Tibial nerve (tissue), 4 donors: ENCODE results near the gene DYNC1LI1. TPM values are rescaled to one million over a fixed set of nuclear protein-coding genes. Genes with fewer than 3 reads are reported as not detected.
A peak's percentile ranks its signal among the peaks of the same experiment; 100 is the strongest.

Experiments used
- DNase-seq, 2 donors: peaks; one replicate each; pipeline ENCODE4 v3.0.0-alpha.2; 2019; ENCODE audit warnings: low spot score in 2 of 2
- H3K27ac ChIP-seq, 4 donors: fragments of 200-600 bp; sonication (generic) in 3 of 4; one replicate each; pipeline ENCODE4 v1.5.1; 2017 to 2019; ENCODE audit warnings: mild to moderate bottlenecking in 1 of 4
- H3K27me3 ChIP-seq, 2 donors: fragments of 200-600 bp; sonication (generic) in 1 of 2; one replicate each; pipeline versions ENCODE4 v1.5.1 to v1.6.0; 2017 to 2019
- H3K36me3 ChIP-seq, 3 donors: fragments of 200-600 bp; sonication (generic); one replicate each; pipeline ENCODE4 v1.5.1; 2018 to 2019
- H3K4me1 ChIP-seq, 4 donors: fragments of 200-600 bp; sonication (generic) in 3 of 4; one replicate each; pipeline ENCODE4 v1.5.1; 2017 to 2019
- H3K4me3 ChIP-seq, 4 donors: fragments of 200-600 bp; sonication (generic) in 3 of 4; one replicate each; pipeline ENCODE4 v1.5.1; 2017 to 2019; ENCODE audit warnings: mild to moderate bottlenecking in 1 of 4, moderate library complexity in 1 of 4
- H3K9me3 ChIP-seq, 4 donors: fragments of 200-600 bp; sonication (generic) in 3 of 4; one replicate each; pipeline ENCODE4 v1.5.1; 2017 to 2019
- EP300 ChIP-seq, 2 donors: sonication (generic); formaldehyde crosslinking; IDR thresholded peaks; one replicate each; pipeline ENCODE4 v1.6.1; 2017; ENCODE audit warnings: antibody characterized with exemption in 2 of 2, mild to moderate bottlenecking in 1 of 2
- POLR2A ChIP-seq, 2 donors: fragments of 450-650 bp; IDR thresholded peaks; one replicate each; pipeline ENCODE4 v1.6.1; 2017; ENCODE audit warnings: antibody characterized with exemption in 2 of 2, mild to moderate bottlenecking in 2 of 2, moderate library complexity in 2 of 2
- WGBS, 2 donors: methylation state at CpG; one replicate each; pipeline ENCODE4 v1.1.5; 2018; 5-methylcytosine and 5-hydroxymethylcytosine counted together
- total RNA-seq, 4 donors: library from RNA; depleted of rRNA; stranded (reverse); fragments of >200 nt; gene quantifications; one replicate each; pipeline ENCODE4 v1.1.0, GENCODE V29; 2016
- TF ChIP-seq, protein P1 (sequence below), 5 experiments: fragments of 200-600 bp in 3 of 5; fragments of 450-650 bp in 2 of 5; sonication (generic) in 3 of 5; IDR thresholded peaks; one replicate each; pipeline ENCODE4 v1.5.1; 2016 to 2019; ENCODE audit warnings: antibody characterized with exemption in 5 of 5, mild to moderate bottlenecking in 3 of 5, moderate library complexity in 2 of 5

The DYNC1LI1 gene
- total RNA-seq, 4 donors from 2014 or later, result 19.0 to 39.6 (median 23.9) TPM

DNA sequence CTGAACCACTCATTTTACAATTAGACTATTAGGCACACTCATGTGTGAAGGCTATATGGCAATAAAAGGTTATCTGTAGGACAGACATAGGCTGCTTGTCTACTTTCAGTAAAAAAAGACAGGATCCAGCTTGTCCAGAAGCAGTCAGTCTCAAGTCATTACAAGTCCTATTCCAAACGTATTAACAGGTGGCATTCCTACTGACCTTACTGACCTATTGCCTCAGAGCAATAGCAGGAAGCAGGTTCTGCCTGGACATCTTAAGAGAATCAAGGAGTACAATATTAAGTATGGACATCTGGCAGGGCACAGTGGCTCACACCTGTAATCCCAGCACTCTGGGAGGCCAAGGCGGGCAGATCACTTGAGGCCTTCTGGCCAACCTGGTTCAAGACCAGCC lies 75.0 kb downstream of the DYNC1LI1 start:
- 78 to 89% methylated on average over 2 of the region's 2 CpGs for WGBS, 2 donors
- TF ChIP-seq POLR2A (IDR thresholded peaks at IDR 0.05), result no peak

DNA sequence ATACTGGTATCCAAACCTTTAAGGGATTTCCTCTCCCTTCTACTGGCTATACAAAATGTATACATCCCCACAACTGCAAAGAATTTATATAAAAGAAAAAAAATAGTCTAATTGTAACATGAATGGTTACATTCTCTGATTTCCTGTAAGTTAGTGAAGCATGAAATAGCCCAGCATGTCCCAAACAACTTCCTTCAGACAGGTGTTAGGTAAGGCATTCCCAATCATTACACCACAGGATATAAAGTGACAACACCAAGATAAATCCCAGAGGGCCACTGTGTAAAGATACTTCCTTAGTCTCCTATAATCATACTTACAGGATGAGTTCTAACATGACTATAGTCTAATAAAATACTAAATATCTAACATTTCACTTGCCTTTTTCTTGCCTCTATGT lies 75.6 kb downstream of the DYNC1LI1 start:
- Histone ChIP-seq H3K9me3 (no peaks in the 10 kb centered on the region), H3K4me3 (no peak overlapping the region), H3K27ac (no peak overlapping the region), H3K36me3 (no peaks in the 10 kb centered on the region), H3K27me3 (no peaks in the 10 kb centered on the region), H3K4me1 (peaks cover 0 to 67% (median 18%) of the 10 kb centered on the region in 4 donors)
- DNase-seq, result no peak
- TF ChIP-seq EP300 (IDR thresholded peaks at IDR 0.05) (no peak), POLR2A (IDR thresholded peaks at IDR 0.05) (no peak)
- TF ChIP-seq, protein P1, sequence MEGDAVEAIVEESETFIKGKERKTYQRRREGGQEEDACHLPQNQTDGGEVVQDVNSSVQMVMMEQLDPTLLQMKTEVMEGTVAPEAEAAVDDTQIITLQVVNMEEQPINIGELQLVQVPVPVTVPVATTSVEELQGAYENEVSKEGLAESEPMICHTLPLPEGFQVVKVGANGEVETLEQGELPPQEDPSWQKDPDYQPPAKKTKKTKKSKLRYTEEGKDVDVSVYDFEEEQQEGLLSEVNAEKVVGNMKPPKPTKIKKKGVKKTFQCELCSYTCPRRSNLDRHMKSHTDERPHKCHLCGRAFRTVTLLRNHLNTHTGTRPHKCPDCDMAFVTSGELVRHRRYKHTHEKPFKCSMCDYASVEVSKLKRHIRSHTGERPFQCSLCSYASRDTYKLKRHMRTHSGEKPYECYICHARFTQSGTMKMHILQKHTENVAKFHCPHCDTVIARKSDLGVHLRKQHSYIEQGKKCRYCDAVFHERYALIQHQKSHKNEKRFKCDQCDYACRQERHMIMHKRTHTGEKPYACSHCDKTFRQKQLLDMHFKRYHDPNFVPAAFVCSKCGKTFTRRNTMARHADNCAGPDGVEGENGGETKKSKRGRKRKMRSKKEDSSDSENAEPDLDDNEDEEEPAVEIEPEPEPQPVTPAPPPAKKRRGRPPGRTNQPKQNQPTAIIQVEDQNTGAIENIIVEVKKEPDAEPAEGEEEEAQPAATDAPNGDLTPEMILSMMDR (IDR thresholded peaks at IDR 0.05), result no peak

More for the DNA sequence above, 75.0 kb downstream of the DYNC1LI1 start:
- Histone ChIP-seq H3K4me1 (peaks cover 0 to 72% (median 21%) of the 10 kb centered on the region in 4 donors), H3K4me3 (no peak overlapping the region), H3K27ac (no peak overlapping the region), H3K27me3 (no peaks in the 10 kb centered on the region), H3K9me3 (no peaks in the 10 kb centered on the region), H3K36me3 (no peaks in the 10 kb centered on the region)
- DNase-seq, result no peak

DNA sequence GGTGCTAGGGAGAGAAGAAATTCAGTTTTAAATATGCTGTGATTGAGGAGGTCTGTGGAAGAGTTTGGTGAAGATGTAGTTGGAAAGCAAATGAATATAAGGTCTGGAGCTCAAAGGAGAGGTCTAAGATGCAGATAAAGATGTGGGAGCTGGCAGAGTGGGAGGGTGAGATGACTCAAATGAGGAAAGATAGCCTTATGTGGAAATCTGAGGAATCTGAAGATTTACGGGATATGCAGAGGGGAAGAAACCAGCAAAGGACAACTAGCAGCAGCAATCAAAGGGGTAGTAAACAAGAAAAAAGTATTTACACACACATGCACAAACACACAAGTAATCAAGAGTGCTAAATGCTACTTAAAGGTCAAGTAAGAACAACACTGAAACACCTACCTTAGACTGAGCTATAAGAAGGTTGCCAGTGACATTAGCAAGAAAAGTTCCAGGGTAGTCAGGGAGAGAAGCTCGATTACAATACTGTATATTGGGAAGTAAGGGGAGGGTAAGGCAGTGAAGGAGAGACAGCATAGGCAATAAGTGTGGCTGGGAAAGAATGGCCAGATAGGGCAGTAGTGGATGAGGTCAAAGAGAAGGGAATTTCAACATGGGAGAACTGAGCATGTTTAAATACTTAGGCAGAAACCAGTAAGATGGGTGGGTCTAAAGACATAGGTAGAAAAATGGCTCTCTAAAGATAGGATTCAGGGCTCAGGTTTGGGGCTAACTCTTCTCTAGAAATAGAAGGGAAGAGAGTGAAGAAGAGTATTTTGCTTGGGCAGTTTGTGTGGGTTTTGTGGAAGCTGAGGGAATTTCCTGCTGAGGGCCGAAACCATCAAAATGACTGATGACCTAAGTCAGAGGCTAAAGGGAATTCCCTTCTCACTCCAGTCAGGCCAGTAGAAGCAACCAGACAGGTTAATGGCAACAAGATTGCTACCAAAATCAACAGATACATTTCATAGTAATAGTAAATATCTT lies 76.9 kb downstream of the DYNC1LI1 start:
- H3K36me3 ChIP-seq, result peaks cover 0 to 4% (median 0%) of the 10 kb centered on the region in 3 donors
- WGBS, 2 donors, result 53 to 63% methylated on average over 3 of the region's 3 CpGs
- H3K27ac ChIP-seq, result peak overlapping the region in 1 of 4 donors; percentile 16
- TF ChIP-seq EP300 (IDR thresholded peaks at IDR 0.05), result no peak
- TF ChIP-seq POLR2A (IDR thresholded peaks at IDR 0.05), result no peak
- TF ChIP-seq, protein P1 (IDR thresholded peaks at IDR 0.05), result no peak
- no peak overlapping the region for H3K4me3 ChIP-seq
- no peaks in the 10 kb centered on the region for H3K27me3 ChIP-seq
- H3K4me1 ChIP-seq, result peaks cover 0 to 53% (median 16%) of the 10 kb centered on the region in 4 donors
- H3K9me3 ChIP-seq, result no peaks in the 10 kb centered on the region
- DNase-seq, result no peak

DNA sequence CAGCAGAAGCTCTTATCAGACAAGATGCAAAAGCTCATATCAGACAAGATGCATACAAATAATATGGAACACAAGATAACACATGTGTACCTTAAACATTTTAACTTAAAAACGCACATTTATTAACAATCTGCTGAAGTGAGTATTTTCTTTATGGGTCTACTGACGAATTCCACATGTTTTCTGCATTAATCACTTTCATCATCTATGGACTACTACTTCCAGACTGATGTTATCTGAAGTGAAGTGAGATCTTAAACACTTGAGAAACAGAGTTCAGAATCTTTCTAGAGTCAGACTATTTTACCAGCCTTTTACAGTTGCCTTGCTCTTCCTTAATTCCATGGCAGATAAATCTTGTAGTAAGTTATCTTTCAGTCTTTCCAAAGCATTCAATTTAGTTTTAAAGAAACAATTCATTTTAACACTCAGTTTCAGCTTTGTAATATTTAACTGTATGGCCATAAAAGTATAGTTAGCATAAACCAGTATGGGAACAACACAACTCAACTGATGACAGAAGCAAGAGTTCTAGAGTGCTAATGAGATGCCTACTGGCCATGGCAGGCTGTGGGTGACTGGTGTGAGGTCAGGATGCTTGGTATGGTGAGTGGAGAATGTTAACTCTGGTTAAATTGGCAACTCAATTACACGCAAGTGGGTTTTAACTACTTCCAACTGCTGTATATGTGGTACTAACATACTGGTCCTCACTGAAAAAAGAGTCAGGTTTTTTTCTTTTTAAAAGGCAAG lies 77.8 kb downstream of the DYNC1LI1 start:
- Histone ChIP-seq H3K4me1 (peaks cover 0 to 52% (median 12%) of the 10 kb centered on the region in 4 donors), H3K4me3 (no peak overlapping the region), H3K36me3 (peaks cover 0 to 4% (median 0%) of the 10 kb centered on the region in 3 donors), H3K27ac (no peak overlapping the region), H3K27me3 (no peaks in the 10 kb centered on the region), H3K9me3 (no peaks in the 10 kb centered on the region)
- TF ChIP-seq POLR2A (IDR thresholded peaks at IDR 0.05) (no peak), EP300 (IDR thresholded peaks at IDR 0.05) (no peak)
- DNase-seq, result no peak
- WGBS, 2 donors, result 59 to 73% methylated on average over 3 of the region's 3 CpGs

DNA sequence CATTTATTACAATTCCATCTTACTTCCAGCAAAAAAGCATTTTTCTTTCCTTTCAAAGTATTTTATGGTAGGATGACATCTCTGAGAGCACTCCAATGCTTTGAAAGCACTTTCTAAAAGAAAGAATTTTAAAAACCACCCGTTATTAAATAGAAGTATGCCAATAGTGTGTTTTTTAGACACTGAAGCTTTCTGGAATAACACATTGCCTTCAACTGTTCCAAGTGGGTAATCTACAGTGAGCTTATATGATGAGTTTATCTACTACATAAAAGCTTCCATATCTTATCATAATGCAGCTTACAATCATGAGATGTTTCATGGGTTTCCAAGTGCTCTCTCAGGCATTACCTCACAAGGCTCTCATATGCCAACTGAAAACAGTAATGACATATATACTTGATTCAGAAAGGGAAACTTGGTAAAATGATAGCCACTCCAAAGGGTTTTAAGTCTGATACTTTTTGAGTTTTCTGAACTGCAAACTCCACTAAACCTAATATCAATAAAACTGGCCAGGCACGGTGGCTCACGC lies 82.1 kb downstream of the DYNC1LI1 start:
- peak overlapping the region in 1 of 4 donors; percentile 3 for H3K27ac ChIP-seq
- DNase-seq, result no peak
- no peaks in the 10 kb centered on the region for H3K27me3 ChIP-seq
- TF ChIP-seq POLR2A (IDR thresholded peaks at IDR 0.05) (no peak), EP300 (IDR thresholded peaks at IDR 0.05) (no peak)
- TF ChIP-seq, protein P1 (IDR thresholded peaks at IDR 0.05), result no peak
- peaks cover 0 to 42% (median 0%) of the 10 kb centered on the region in 4 donors for H3K4me1 ChIP-seq
- H3K9me3 ChIP-seq, result no peaks in the 10 kb centered on the region
- WGBS, 2 donors, result 72 to 84% methylated on average over 3 of the region's 3 CpGs
- no peak overlapping the region for H3K4me3 ChIP-seq
- peaks cover 0 to 28% (median 0%) of the 10 kb centered on the region in 3 donors for H3K36me3 ChIP-seq
